ENCODE measurements around the gene RBM23. TPM values are rescaled to one million over a fixed set of nuclear protein-coding genes. Genes with fewer than 3 reads are reported as not detected.
"Not testable (repeated sequence)": the region's sequence is repeated elsewhere in the genome, so short reads cannot be mapped to it uniquely, and the experiment has no call there.

The RBM23 gene
- total RNA-seq, 1 experiment from 2014 or later, result 57.6 TPM

GRCh38 chr14:22852940-22853767 lies 65.8 kb downstream of the RBM23 start:
- intact Hi-C loops (cut with micrococcal nuclease), result loop anchor here (1.0 to 10.0 kb wide), 8 partner anchors 16 to 458 kb away; partner anchors contain the start of gene MMP14
- H3K4me1 Mint-ChIP-seq (ENCODE audit: insufficient read depth, unreplicated experiment), result peaks cover 25% of the 10 kb centered on the region
- no peaks in the 10 kb centered on the region for H3K27me3 Mint-ChIP-seq (ENCODE audit: insufficient read depth, unreplicated experiment)
- peak overlapping the region; percentile 70 for H3K4me3 Mint-ChIP-seq (ENCODE audit: unreplicated experiment)
- ChIA-PET CTCF (interaction anchor here (0.5 to 11.5 kb wide), 62 partner anchors 15 to 693 kb away, joined by 3 to 330 read pairs (median 5); partner anchors contain the start of genes DAD1, LRP10, MMP14 and MRPL52), POLR2A (interaction anchor here (0.8 to 8.5 kb wide), 8 partner anchors 14 to 288 kb away, joined by 3 to 142 read pairs (median 6); partner anchors contain the start of genes LRP10, MMP14 and MRPL52)
- H3K36me3 Mint-ChIP-seq (ENCODE audit: insufficient read depth, unreplicated experiment), result no peaks in the 10 kb centered on the region
- no TSS peak for BruUV-seq (replicated peaks)
- peak; percentile 81 for DNase-seq (ENCODE audit: unreplicated experiment)
- peak; percentile 85 for TF ChIP-seq CTCF (IDR thresholded peaks at IDR 0.05; ENCODE audit: unreplicated experiment)
- no peaks in the 10 kb centered on the region for H3K9me3 Mint-ChIP-seq (ENCODE audit: unreplicated experiment)
- peak overlapping the region; percentile 64 for H3K27ac Mint-ChIP-seq (ENCODE audit: low read depth, unreplicated experiment)

DNA sequence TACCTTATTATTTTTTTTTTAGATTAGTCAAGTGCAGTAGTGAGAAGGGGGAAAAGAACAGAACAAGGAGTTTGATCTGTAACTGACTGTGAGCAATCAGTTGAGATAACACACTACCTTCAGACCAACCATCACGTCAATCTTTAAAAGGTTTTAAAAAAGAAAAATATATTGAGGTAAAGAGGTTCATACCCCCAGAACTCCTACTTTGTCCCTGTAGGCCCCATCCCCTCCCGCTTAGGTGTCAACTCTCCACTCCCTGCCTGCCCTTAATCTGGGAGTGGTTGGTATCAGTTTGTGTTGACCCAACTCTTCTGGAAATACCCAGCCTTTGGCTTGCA lies 66.4 kb downstream of the RBM23 start:
- Mint-ChIP-seq H3K27ac (ENCODE audit: low read depth, unreplicated experiment) (peak overlapping the region; percentile 64), H3K4me1 (ENCODE audit: insufficient read depth, unreplicated experiment) (peaks cover 25% of the 10 kb centered on the region), H3K36me3 (ENCODE audit: insufficient read depth, unreplicated experiment) (no peaks in the 10 kb centered on the region), H3K4me3 (ENCODE audit: unreplicated experiment) (no peak overlapping the region), H3K27me3 (ENCODE audit: insufficient read depth, unreplicated experiment) (no peaks in the 10 kb centered on the region), H3K9me3 (ENCODE audit: unreplicated experiment) (no peaks in the 10 kb centered on the region)
- no peak for TF ChIP-seq CTCF (IDR thresholded peaks at IDR 0.05; ENCODE audit: unreplicated experiment)
- CTCF ChIA-PET, result interaction anchor here (0.5 to 11.5 kb wide), 50 partner anchors 15 to 1426 kb away, joined by 3 to 330 read pairs (median 6); partner anchors contain the start of genes LRP10, MMP14, MRPL52 and OXA1L
- POLR2A ChIA-PET, result interaction anchor here (0.8 to 8.5 kb wide), 6 partner anchors 13 to 193 kb away, joined by 3 to 142 read pairs (median 6); partner anchors contain the start of genes MMP14 and MRPL52
- DNase-seq (ENCODE audit: unreplicated experiment), result no peak
- no TSS peak for BruUV-seq (replicated peaks)
- intact Hi-C loops (cut with micrococcal nuclease), result loop anchor here (2.0 to 10.0 kb wide), 3 partner anchors 16 to 458 kb away; partner anchors contain the start of gene MMP14

DNA sequence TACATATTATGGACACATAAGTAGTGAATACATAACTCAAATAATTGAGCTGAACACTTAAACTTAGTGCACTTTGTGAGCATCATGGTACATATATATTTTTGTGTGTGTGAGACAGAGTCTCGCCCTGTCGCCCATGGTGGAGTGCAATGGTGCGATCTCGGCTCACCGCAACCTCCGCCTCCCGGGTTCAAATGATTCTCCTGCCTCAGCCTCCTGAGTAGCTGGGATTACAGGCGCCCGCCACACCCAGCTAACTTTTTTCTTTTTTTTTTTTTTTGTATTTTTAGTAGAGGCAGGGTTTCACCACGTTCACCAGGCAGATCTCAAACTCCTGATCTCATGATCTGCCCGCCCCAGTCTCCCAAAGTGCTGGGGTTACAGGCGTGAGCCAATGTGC lies 66.8 kb downstream of the RBM23 start:
- DNase-seq (ENCODE audit: unreplicated experiment); H3K36me3 Mint-ChIP-seq (ENCODE audit: insufficient read depth, unreplicated experiment); H3K4me3 Mint-ChIP-seq (ENCODE audit: unreplicated experiment); H3K9me3 Mint-ChIP-seq (ENCODE audit: unreplicated experiment); H3K27me3 Mint-ChIP-seq (ENCODE audit: insufficient read depth, unreplicated experiment); BruUV-seq (replicated peaks): not testable (repeated sequence)
- intact Hi-C loops (cut with micrococcal nuclease), result loop anchor here (2.0 to 10.0 kb wide), 3 partner anchors 15 to 457 kb away; partner anchors contain the start of gene MMP14
- CTCF ChIA-PET, result interaction anchor here (0.6 to 11.5 kb wide), 44 partner anchors 15 to 1426 kb away, joined by 3 to 330 read pairs (median 7); partner anchors contain the start of genes LRP10, MMP14, MRPL52 and OXA1L
- POLR2A ChIA-PET, result interaction anchor here (0.8 to 8.5 kb wide), 6 partner anchors 13 to 193 kb away, joined by 3 to 142 read pairs (median 6); partner anchors contain the start of genes MMP14 and MRPL52
- H3K27ac Mint-ChIP-seq (ENCODE audit: low read depth, unreplicated experiment), result peak overlapping the region; percentile 75
- peaks cover 25% of the 10 kb centered on the region for H3K4me1 Mint-ChIP-seq (ENCODE audit: insufficient read depth, unreplicated experiment)

DNA sequence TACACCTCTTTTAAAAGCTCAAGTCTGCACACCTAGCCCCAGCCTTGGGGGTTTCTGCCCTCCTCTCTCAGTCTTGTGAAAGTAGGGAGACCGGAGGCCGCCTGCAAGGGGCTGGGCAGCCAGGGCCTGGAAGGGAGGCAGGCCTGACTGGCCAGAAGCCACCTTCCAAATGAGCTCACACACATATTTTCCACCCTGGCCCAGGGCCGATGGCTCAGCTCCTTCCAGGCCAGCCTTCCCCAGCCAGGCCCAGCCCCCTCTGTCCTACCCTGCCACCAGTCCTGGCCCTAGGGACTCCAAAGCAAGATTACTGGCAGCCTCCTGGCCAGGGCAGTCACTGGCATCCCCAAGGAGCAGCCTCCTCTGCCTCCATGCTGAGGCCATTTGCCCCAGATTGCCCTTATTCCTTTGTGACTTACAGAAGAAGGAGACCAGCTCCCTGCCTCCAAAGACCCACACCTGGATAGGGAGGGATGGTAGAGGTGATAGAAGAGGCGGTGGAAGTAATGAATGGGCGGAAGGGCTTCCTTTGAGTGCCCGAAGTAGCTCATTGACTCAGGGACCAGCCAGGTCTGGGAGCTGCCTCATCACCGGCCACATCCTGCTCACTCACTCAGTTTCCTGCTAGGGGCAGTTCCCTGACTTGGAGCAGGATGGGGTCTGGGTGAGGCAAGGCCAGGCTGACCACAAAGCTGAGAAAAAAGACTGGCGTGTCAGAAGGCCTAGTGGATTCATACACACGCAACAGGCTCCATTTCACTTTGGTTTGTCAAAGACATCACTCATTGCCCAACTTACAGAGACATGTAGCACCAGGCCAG lies 67.8 kb downstream of the RBM23 start:
- DNase-seq (ENCODE audit: unreplicated experiment), result peak; percentile 45
- no peak for TF ChIP-seq CTCF (IDR thresholded peaks at IDR 0.05; ENCODE audit: unreplicated experiment)
- POLR2A ChIA-PET, result interaction anchor here (0.6 to 8.5 kb wide), 8 partner anchors 12 to 126 kb away, joined by 3 to 142 read pairs (median 4); partner anchors contain the start of genes LRP10, MMP14, MRPL52 and OXA1L
- H3K4me1 Mint-ChIP-seq (ENCODE audit: insufficient read depth, unreplicated experiment), result peaks cover 25% of the 10 kb centered on the region
- no peaks in the 10 kb centered on the region for H3K27me3 Mint-ChIP-seq (ENCODE audit: insufficient read depth, unreplicated experiment)
- peak overlapping the region; percentile 75 for H3K27ac Mint-ChIP-seq (ENCODE audit: low read depth, unreplicated experiment)
- peaks cover 10% of the 10 kb centered on the region for H3K36me3 Mint-ChIP-seq (ENCODE audit: insufficient read depth, unreplicated experiment)
- no peaks in the 10 kb centered on the region for H3K9me3 Mint-ChIP-seq (ENCODE audit: unreplicated experiment)
- intact Hi-C loops (cut with micrococcal nuclease), result loop anchor here (10.0 kb wide), 1 partner anchor 456 kb away; no protein-coding TSS in a partner anchor
- BruUV-seq (replicated peaks), result no TSS peak
- CTCF ChIA-PET, result interaction anchor here (0.5 to 11.5 kb wide), 25 partner anchors 8 to 1726 kb away, joined by 3 to 330 read pairs (median 6); partner anchors contain the start of genes LRP10, MMP14 and MRPL52
- no peak overlapping the region for H3K4me3 Mint-ChIP-seq (ENCODE audit: unreplicated experiment)

All from MCF 10A (cell line).